Gastroesophageal sphincter (tissue), 4 donors: ENCODE results near the gene ODF2. TPM values are rescaled to one million over a fixed set of nuclear protein-coding genes. Genes with fewer than 3 reads are reported as not detected.
"Not testable (repeated sequence)": the region's sequence is repeated elsewhere in the genome, so short reads cannot be mapped to it uniquely, and the experiment has no call there.

Experiments used
- ATAC-seq: fragments of 150-250 bp; one replicate; pipeline ENCODE4 v1.9.1; 2016; ENCODE audit warnings: mild to moderate bottlenecking, moderate library complexity
- H3K27ac ChIP-seq, 4 donors: fragments of 200-600 bp; sonication (generic) in 3 of 4; 1 replicate in 3 of 4; 2 replicates in 1 of 4; pipeline ENCODE4 v1.5.1; 2016 to 2019
- H3K27me3 ChIP-seq: fragments of 200-600 bp; sonication (generic); one replicate; pipeline ENCODE4 v1.5.1; 2019
- H3K36me3 ChIP-seq, 2 donors: fragments of 200-600 bp; sonication (generic); one replicate each; pipeline ENCODE4 v1.5.1; 2019; ENCODE audit warnings: control low read depth in 1 of 2
- H3K4me1 ChIP-seq, 3 donors: fragments of 200-600 bp; sonication (generic); 1 replicate in 2 of 3; 2 replicates in 1 of 3; pipeline ENCODE4 v1.5.1; 2016 to 2019; ENCODE audit warnings: control low read depth in 2 of 3
- H3K4me3 ChIP-seq, 2 donors: fragments of 200-600 bp; sonication (generic); one replicate each; pipeline ENCODE4 v1.5.1; 2019; ENCODE audit warnings: mild to moderate bottlenecking in 1 of 2, moderate library complexity in 1 of 2
- H3K9me3 ChIP-seq, 3 donors: fragments of 200-600 bp; sonication (generic); one replicate each; pipeline ENCODE4 v1.5.1; 2017 to 2019; ENCODE audit warnings: control low read depth in 2 of 3
- EP300 ChIP-seq: sonication (generic); formaldehyde crosslinking; IDR thresholded peaks from one replicate; pipeline ENCODE4 v1.6.1; 2017; ENCODE audit warnings: antibody characterized with exemption, mild to moderate bottlenecking
- POLR2A ChIP-seq, 2 donors: fragments of 450-650 bp; IDR thresholded peaks; one replicate each; pipeline ENCODE4 v1.6.1; 2017; ENCODE audit warnings: antibody characterized with exemption in 2 of 2, mild to moderate bottlenecking in 2 of 2, moderate library complexity in 1 of 2
- POLR2AphosphoS5 ChIP-seq: sonication (generic); formaldehyde crosslinking; IDR thresholded peaks from one replicate; pipeline ENCODE4 v1.6.1; 2017; ENCODE audit warnings: antibody characterized with exemption
- WGBS, 2 donors: methylation state at CpG; one replicate each; pipeline ENCODE4 v1.1.5; 2018; ENCODE audit warnings: low coverage in 1 of 2; 5-methylcytosine and 5-hydroxymethylcytosine counted together
- total RNA-seq, 4 donors: library from RNA; depleted of rRNA; stranded (reverse); fragments of >200 nt; gene quantifications; one replicate each; pipeline ENCODE4 v1.1.0, GENCODE V29; 2016
- TF ChIP-seq, protein P1 (sequence below), 4 experiments: fragments of 200-600 bp in 2 of 4; fragments of 450-650 bp in 2 of 4; sonication (generic) in 1 of 4; IDR thresholded peaks; one replicate each; pipeline ENCODE4 v1.5.1; 2017 to 2019; ENCODE audit warnings: antibody characterized with exemption in 4 of 4, mild to moderate bottlenecking in 2 of 4, moderate library complexity in 2 of 4

ODF2 gene
- total RNA-seq, 4 donors from 2014 or later, result 19.7 to 30.1 (median 26.9) TPM

DNA sequence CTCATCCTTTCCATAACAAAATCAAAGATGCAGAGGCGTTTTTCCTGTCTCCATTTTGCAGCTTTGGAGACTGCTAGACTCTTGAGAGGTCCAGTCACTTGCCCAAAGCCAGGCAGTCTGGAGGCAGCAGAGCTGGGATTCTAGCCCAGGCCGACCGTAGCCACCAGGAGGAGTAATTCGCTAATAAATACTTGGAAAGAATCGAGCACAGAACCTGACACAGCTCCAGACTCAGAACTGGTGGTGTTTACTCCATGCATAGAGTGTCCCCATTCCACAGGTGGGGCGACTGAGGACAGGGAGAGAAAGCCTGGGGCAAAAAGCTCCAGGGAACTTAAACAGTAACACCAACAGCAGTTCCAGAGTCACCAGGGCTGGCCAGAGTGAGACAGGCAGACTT, 45.8 kb upstream of the ODF2 start:
- WGBS, 2 donors, result 20 to 30% methylated on average over 4 to 5 of the region's 6 CpGs
- no peak for ATAC-seq
- H3K27ac ChIP-seq, result no peak overlapping the region
- peaks cover 76% of the 10 kb centered on the region for H3K27me3 ChIP-seq
- H3K4me3 ChIP-seq, result no peak overlapping the region
- H3K9me3 ChIP-seq, result no peaks in the 10 kb centered on the region
- peaks cover 0 to 9% (median 0%) of the 10 kb centered on the region in 3 donors for H3K4me1 ChIP-seq
- TF ChIP-seq, protein P1, sequence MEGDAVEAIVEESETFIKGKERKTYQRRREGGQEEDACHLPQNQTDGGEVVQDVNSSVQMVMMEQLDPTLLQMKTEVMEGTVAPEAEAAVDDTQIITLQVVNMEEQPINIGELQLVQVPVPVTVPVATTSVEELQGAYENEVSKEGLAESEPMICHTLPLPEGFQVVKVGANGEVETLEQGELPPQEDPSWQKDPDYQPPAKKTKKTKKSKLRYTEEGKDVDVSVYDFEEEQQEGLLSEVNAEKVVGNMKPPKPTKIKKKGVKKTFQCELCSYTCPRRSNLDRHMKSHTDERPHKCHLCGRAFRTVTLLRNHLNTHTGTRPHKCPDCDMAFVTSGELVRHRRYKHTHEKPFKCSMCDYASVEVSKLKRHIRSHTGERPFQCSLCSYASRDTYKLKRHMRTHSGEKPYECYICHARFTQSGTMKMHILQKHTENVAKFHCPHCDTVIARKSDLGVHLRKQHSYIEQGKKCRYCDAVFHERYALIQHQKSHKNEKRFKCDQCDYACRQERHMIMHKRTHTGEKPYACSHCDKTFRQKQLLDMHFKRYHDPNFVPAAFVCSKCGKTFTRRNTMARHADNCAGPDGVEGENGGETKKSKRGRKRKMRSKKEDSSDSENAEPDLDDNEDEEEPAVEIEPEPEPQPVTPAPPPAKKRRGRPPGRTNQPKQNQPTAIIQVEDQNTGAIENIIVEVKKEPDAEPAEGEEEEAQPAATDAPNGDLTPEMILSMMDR (IDR thresholded peaks at IDR 0.05), result peak in 1 of 4 experiments; percentile 14
- TF ChIP-seq POLR2A (IDR thresholded peaks at IDR 0.05), result no peak
- H3K36me3 ChIP-seq, result no peaks in the 10 kb centered on the region

DNA sequence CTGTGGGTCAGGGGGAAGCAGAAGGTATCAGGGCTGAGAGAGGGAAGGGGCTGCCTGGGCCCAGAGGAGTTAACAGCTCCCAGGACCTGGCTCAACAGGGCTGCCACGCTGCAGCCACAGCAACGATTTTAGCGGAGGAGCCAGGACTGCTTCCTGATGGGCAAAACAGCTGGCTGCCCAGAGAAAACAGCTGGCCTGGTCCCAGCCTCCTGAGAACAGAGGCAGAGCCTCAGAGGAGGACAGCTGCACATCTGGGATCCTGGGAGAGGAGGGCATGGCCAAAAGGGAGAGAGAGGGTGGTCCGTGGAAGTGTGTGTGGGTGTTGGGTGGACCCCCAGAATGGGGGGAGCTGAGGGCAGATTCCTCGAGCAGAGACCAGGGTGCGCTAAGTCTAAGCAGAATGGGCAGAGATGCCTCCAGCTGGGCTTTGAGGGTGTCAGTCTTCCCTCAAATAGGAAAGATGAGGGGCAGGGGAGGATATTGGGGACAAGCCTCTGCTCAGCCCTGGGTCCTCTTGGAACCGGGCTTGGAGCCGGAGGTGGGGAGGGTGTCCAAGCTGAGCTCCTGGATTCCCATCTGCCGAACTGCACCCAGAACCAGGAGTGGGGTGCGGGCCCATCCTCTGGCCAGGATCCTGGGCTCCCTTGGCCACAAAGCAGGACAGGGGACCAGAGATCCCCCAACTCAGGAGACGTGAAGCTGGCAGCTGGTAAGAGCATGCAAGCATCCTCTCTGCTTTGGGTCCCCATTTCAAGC, 44.3 kb upstream of the ODF2 start:
- Histone ChIP-seq H3K4me3 (no peak overlapping the region), H3K27ac (no peak overlapping the region), H3K4me1 (peaks cover 0 to 9% (median 0%) of the 10 kb centered on the region in 3 donors), H3K27me3 (peaks cover 81% of the 10 kb centered on the region), H3K36me3 (no peaks in the 10 kb centered on the region), H3K9me3 (no peaks in the 10 kb centered on the region)
- no peak for ATAC-seq
- 41 to 57% methylated on average over 2 to 7 of the region's 11 CpGs for WGBS, 2 donors
- TF ChIP-seq, protein P1 (IDR thresholded peaks at IDR 0.05), result no peak
- TF ChIP-seq POLR2AphosphoS5 (no peak), POLR2A (IDR thresholded peaks at IDR 0.05) (no peak), EP300 (no peak)

DNA sequence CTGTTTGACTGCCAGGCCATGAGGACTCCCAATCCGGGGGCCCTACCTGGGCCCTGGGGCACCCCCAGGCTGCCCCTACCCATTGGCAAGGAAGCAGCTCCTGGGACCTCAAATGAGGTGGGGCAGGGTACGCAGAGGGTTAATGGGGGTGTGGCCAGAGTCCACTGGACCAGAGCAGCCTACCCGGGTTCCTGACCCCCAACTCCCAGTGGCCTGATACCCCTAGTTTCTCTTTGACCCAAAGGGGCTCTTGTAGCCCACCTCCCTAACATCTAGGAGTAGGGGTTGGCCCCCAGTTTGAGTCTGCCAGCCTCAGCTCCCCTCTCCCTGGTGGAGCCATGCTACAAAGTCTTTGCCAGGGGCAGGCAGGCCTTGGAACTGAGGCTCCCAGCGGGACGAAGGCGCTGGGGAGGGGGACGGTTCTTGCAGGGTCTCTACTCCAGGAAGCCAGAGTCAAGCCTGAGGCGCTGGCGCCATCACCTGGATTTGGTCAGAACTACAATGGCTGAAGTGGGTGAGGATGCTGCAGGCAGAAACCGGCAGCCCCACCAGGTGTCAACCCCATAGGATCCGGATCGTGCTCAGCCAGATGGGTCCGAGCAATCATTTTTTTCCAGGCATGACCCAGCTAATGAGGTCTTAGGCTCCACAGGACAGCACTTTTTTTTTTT, 43.6 kb upstream of the ODF2 start:
- no peak overlapping the region for H3K4me3 ChIP-seq
- 12% methylated on average over 5 of the region's 13 CpGs; no CpG with 5 or more reads in 1 of the 2 donors for WGBS, 2 donors
- peaks cover 80% of the 10 kb centered on the region for H3K27me3 ChIP-seq
- no peaks in the 10 kb centered on the region for H3K9me3 ChIP-seq
- ATAC-seq, result no peak
- no peak for TF ChIP-seq EP300
- no peak for TF ChIP-seq POLR2AphosphoS5
- TF ChIP-seq, protein P1 (IDR thresholded peaks at IDR 0.05), result peak in 3 of 4 experiments; percentile 42 to 55 (median 47)
- no peak for TF ChIP-seq POLR2A (IDR thresholded peaks at IDR 0.05)
- H3K36me3 ChIP-seq, result no peaks in the 10 kb centered on the region
- H3K4me1 ChIP-seq, result peaks cover 0 to 9% (median 0%) of the 10 kb centered on the region in 3 donors
- no peak overlapping the region for H3K27ac ChIP-seq

DNA sequence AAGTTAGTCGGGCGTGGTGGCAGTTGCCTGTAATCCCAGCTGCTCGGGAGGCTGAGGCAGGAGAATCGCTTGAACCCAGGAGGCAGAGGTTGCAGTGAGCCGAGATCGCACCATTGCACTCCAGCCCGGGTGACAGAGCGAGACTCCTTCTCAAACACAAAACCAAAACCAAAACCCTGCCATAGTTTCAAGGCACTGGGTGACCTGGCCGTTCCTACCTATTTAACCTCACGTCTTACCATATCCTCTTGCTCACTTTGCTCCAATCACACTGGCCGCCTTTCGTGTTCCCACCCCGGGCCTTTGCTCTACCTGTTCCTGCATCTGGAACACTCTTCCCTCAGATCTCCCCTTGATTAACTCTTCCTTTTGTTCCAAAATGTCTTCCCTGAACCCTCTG, 42.1 kb upstream of the ODF2 start:
- ATAC-seq, H3K4me3 ChIP-seq, H3K36me3 ChIP-seq, H3K4me1 ChIP-seq, H3K9me3 ChIP-seq, H3K27ac ChIP-seq: not testable (repeated sequence)
- peaks cover 65% of the 10 kb centered on the region for H3K27me3 ChIP-seq
- 80 to 82% methylated on average over 13 of the region's 13 CpGs for WGBS, 2 donors

DNA sequence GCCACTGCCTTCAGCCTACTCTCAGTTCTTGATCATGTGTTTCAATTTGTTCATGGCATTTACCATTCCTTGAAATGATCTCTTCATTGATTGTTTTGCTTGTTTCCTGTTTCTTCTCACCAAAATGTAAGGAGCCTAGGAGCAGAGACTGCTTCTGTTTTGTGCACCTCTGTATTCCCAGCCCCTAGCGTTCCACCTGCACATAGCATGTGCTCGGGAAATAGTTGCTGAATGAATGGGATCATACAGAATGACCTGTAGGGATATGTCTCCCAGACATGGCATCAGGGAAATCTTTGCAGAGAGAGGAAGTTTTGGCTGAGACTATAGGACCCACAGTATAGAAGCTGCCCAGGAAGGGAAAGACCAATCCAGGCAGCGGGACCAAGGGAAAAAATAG, 41.3 kb upstream of the ODF2 start:
- Histone ChIP-seq H3K27me3 (peaks cover 58% of the 10 kb centered on the region), H3K27ac (no peak overlapping the region), H3K4me1 (peaks cover 0 to 12% (median 8%) of the 10 kb centered on the region in 3 donors), H3K36me3 (no peaks in the 10 kb centered on the region), H3K9me3 (no peaks in the 10 kb centered on the region), H3K4me3 (no peak overlapping the region)
- WGBS, 2 donors, result 70% methylated on average over 2 of the region's 3 CpGs; no CpG with 5 or more reads in 1 of the 2 donors
- no peak for TF ChIP-seq EP300
- TF ChIP-seq POLR2AphosphoS5, result no peak
- TF ChIP-seq, protein P1 (IDR thresholded peaks at IDR 0.05), result no peak
- TF ChIP-seq POLR2A (IDR thresholded peaks at IDR 0.05), result no peak
- ATAC-seq, result no peak
